Measurements from ENCODE around the gene MTRR. TPM values are rescaled to one million over a fixed set of nuclear protein-coding genes. Genes with fewer than 3 reads are reported as not detected.
"Not testable (repeated sequence)": the region's sequence is repeated elsewhere in the genome, so short reads cannot be mapped to it uniquely, and the experiment has no call there.

MTRR gene
- total RNA-seq, 1 experiment from 2014 or later: 40.7 TPM

- peak; percentile 60 for DNase-seq (ENCODE audit: low read depth)
Observed at GRCh38 chr5:7897014-7897600, 28.2 kb downstream of the MTRR start.

DNA sequence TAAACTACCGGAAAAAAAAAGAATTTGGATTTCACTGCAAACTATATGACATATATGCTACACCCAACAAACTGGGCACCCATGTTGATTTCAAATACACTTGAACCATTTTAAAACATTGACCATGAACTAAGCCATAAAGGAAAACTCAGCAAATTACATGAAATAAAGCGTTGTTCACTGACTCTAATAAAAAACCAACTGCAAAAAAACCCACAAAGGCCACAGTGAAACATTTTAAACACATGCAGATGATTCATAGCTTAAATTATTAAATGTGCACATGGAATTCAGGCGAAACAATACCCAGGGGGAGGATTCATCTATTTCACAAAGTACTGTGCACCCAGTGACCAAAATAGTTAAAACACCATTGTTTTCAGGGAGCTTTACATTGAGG lies 33.3 kb downstream of the MTRR start:
- no peak for DNase-seq (ENCODE audit: low read depth)

- no peak for DNase-seq (ENCODE audit: low read depth)
Observed at GRCh38 chr5:7902666-7903625, 34.0 kb downstream of the MTRR start.

- peak; percentile 31 for DNase-seq (ENCODE audit: low read depth)
Observed at GRCh38 chr5:7904170-7904569, 35.2 kb downstream of the MTRR start.

DNA sequence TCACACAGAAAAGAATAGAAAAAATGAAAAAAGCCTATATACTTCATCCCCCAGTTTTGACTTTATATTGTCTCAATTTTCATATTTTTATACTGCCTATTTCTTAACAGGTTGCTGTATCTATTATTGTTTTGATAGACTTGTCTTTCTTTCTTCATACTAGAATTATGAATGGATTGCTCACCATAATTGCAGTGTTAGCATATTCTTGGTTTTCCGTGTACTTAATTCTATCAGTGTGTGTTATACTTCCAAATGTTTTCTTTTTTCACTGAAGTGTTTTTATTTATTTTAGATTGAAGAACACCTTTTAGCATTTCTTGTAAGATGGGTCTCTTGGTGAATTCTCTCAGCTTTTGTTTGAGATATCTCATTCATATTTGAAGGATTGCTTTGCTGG lies 38.7 kb downstream of the MTRR start:
- DNase-seq (ENCODE audit: low read depth): no peak

GRCh38 chr5:7908317-7908716 lies 39.4 kb downstream of the MTRR start:
- no peak for DNase-seq (ENCODE audit: low read depth)

GRCh38 chr5:7910738-7911428 lies 41.9 kb downstream of the MTRR start:
- DNase-seq (ENCODE audit: low read depth): no peak

GRCh38 chr5:7911429-7911771 lies 42.5 kb downstream of the MTRR start:
- not testable (repeated sequence) for DNase-seq (ENCODE audit: low read depth)

- DNase-seq (ENCODE audit: low read depth): peak; percentile 30
Observed at GRCh38 chr5:7916171-7916804, 47.3 kb downstream of the MTRR start.

GRCh38 chr5:7917130-7918123 lies 48.5 kb downstream of the MTRR start:
- no peak for DNase-seq (ENCODE audit: low read depth)

DNA sequence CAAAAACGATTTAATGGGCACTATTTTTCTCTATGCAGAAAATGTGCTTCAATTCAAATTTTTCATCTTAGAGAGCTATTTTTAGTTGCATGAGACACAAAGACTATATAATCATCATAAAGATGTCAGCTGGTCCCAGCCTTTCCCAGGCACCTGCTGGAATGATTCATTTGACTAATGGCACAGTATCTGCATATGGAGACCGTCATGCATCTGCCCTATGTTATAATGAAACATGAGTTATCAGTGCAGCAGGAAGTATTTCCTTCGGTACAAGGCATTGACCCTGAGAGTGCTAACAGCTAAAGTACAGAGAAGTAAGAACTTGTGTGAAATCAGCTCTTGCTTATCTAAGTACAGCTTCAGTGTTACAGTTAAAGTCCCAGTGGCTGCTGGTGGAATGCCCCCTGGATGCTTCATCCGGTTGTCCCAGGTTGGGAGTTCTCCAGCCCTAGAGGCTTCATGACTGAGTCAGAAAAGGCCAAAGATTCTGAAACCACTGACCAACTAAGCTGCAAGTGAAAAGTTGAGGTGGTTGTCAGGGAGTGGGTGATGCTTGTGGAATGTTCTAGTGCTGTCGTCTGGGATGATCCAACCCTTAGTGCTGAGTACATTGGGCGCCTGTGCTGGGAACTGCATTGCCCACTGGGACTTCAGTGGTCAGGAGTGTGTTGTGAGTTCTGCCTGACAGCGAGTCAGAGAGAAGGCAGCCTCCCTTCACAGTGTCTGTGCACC lies 57.2 kb downstream of the MTRR start:
- DNase-seq (ENCODE audit: low read depth): peak; percentile 21

GRCh38 chr5:7926720-7927119 lies 57.8 kb downstream of the MTRR start:
- no peak for DNase-seq (ENCODE audit: low read depth)

DNA sequence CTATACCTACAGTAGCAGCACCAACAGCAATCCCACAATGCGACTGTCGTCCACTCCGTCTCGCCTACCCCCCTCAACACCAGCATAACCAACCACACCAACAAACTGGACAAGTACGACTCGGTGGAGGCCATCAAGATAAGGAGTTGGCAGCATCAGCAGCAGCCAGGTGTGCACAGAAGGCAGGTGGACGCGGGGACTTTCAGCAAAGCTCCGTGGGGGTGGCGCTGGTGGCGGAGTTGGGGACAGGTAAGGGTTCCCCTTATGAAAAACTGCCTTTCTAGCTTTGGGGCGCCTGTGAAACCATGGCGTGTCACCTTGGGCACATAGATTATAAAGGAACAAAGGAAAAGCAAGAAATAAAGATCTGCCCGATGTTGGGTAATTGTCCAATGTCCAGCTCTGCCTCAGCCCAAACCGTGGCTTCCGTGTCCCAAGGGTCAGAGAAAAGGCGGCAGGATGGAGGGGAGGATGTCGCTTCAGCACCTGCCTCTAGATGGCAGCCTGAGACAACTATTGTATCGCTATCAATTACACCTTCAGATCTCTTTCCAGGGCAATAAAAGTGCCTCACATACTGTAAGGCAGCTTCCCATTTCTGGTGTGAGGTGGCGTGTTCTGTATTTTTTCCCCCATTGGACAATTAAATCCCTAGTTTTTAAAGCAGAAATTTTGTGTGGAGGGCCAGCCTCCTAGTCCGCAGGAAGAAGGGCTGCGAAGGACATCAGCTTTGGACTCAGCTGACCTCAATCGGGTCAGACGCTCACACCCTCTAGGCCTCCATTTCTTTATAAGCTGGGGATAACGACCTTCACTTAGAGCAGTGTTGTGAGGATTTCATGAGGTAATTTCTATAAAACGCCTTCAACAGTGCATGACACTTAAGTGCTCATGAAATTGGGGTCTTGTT lies 58.8 kb downstream of the MTRR start:
- DNase-seq (ENCODE audit: low read depth): peak; percentile 59

DNA sequence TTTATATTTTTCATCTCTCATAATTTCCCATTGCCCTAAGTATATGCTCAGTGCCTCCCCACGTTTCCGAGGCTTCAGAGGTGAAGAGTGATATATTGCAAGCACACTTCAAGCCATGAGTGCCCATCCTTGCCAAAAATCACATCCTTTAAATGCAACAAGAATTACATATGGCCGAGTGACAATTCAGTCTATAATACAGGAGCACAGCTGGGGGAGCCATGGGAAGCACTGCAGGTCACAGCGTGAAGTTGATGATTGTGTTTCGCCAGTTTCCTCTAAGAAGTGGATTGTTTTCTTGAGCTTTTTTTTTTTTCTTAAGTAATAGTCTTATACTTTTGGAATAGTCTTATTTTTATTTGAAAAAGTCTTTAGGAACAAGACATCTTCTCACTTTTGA lies 61.1 kb downstream of the MTRR start:
- DNase-seq (ENCODE audit: low read depth): no peak

DNA sequence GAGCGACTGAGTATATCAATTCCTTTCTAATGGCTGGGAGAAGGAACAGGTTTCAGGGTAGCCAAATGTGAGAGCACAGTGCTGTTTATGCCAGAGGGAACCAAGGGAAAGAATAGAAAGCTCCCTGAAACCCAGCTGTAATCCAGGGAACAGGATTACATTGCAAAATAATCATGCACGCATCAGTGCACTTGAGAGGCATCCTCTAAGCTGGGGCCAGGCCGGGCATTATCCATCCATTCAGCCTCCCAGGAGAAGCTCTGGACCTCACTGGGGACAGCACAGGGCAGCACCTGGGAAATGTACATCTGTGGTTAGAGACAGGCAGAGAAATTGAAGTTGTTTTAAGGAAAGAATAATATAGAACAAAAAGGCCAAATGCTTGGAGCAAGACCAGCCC lies 72.7 kb downstream of the MTRR start:
- DNase-seq (ENCODE audit: low read depth): no peak

- no peak for DNase-seq (ENCODE audit: low read depth)
Observed at GRCh38 chr5:7947301-7947700, 78.4 kb downstream of the MTRR start.
